ENCODE results near the gene PRDX3.

The PRDX3 gene

DNA sequence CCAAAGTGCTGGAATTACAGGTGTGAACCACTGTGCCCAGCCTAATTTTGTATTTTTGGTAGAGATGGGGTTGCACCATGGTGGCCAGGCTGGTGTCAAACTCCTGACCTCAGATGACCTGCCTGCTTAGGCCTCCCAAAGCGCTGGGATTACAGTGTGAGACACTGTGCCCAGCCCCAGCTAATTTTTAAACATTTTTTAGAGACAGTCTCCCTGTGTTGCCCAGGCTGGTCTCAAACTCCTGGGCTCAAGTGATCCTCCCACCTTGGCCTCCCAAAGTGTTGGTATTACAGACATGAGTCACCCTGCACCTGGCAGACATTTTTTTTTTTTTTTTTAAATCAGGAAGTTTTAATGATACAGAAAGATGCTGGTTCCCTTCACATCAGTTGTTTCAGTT lies 59.2 kb downstream of the PRDX3 start:
- DNase-seq: no peak

DNA sequence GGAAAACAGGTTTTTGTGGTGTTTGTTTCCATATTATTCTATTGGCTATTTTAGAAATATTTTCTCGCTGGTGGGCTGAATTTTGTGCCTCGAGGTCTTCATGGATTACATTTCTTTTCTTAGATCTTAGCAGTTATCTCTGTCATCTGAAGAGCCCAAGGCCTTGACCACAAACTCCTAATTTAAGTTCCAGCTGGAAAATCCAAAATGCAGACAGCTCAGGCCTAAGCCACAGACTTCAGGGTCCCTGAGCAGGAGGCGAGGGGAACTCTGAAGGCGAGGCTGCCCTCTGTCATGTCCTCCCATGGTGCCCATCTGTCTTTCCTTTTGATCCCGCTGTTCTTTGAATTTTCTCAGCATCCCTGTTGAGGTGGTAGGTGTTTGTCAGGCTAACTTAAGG lies 60.4 kb downstream of the PRDX3 start:
- DNase-seq: no peak

All from activated CD4-positive, CD25-positive, alpha-beta regulatory T cell treated with anti-CD3 and anti-CD28 coated beads, Interleukin-2, amount 50 U/mL, for 72 hours (primary cell).